Activated naive CD4-positive, alpha-beta T cell treated with anti-CD3 and anti-CD28 coated beads, Interleukin-2, amount 50 U/mL, for 72 hours (primary cell): Measurements from ENCODE around the gene ABCC8. TPM values are rescaled to one million over a fixed set of nuclear protein-coding genes. Genes with fewer than 3 reads are reported as not detected.

Source experiments
- ATAC-seq, 2 donors: fragments of 150-1000 bp; cut with Tn5 transposase; 2 replicates each; pipeline ENCODE4 v1.10.0; 2021; ENCODE audit warnings: mild to moderate bottlenecking in 2 of 2, moderate library complexity in 2 of 2
- DNase-seq, 2 donors: peaks; one replicate each; pipeline ENCODE4 v3.0.0; 2021 to 2022; ENCODE audit warnings: low spot score in 2 of 2
- H3K27ac Mint-ChIP-seq, 2 donors: one replicate each; pipeline ENCODE4 v1.8.0; 2022; ENCODE audit warnings: mild to moderate bottlenecking in 2 of 2, mixed read lengths in 2 of 2
- H3K36me3 Mint-ChIP-seq, 2 donors: one replicate each; pipeline ENCODE4 v1.8.0; 2022; ENCODE audit warnings: mixed read lengths in 2 of 2
- H3K9me3 Mint-ChIP-seq, 2 donors: one replicate each; pipeline ENCODE4 v1.8.0; 2022; ENCODE audit warnings: mixed read lengths in 2 of 2
- total RNA-seq, 2 donors: library from RNA; stranded (reverse); gene quantifications; one replicate each; pipeline ENCODE4 v1.2.3, GENCODE V29; 2022

Gene ABCC8
- total RNA-seq, 2 donors from 2014 or later = not detected

DNA sequence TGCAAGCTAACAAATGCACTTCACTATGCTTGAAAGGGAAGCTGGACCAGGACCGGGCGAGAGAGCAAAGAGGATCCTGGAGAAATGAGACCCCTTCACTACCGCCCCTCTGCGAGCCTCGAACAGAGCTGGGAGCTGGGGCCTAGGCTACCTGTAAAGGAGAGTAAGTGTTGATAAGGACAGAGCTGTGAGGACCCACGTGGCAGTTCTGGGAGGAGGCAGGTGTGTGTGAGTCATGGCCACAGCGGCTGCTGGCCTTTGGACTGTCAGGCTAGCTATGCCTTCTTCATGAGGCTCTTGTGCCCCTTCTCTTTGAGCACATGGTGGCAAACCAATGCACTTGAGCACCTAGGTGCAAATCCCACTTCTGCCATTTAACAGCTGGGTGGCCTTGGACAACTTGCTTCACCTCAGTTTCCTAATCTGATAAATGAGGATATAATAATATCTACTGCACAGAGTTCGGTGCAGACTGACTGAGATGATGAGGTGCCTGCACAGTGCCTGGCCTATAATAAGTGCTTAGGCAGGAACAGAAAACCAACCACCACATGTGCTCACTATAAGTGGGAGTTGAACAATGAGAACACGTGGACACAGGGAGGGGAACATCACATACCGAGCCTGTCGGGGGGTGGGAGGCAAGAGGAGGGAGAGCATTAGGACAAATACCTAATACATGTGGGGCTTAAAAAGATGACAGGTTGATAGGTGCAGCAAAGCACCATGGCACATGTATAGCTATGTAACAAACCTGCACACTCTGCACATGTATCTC is 52.9 kb downstream of the ABCC8 start:
- DNase-seq = no peak
- Mint-ChIP-seq H3K27ac (no peak overlapping the region), H3K9me3 (no peaks in the 10 kb centered on the region), H3K36me3 (no peaks in the 10 kb centered on the region)
- no peak for ATAC-seq

DNA sequence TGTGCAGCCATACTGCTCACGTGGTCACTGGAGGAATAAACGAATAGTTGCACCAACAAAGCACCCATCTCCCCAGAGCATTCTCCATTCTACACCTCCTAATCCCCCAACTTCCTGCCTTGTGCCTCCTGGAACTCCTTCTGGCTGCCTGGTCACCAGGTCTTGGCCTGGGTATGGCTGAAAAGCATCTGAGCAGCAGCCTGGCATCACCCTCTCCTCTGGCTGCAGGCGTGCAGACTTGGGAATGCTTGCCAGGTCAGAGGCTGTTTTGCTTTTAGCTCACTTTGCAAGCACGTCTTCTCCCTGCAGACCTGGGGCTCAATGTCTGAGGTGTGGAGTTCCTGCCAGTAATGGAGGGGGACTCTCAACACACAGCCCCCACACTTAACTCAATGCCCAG is 54.9 kb downstream of the ABCC8 start:
- H3K9me3 Mint-ChIP-seq = no peaks in the 10 kb centered on the region
- no peak for DNase-seq
- ATAC-seq = no peak
- no peaks in the 10 kb centered on the region for H3K36me3 Mint-ChIP-seq
- no peak overlapping the region for H3K27ac Mint-ChIP-seq

DNA sequence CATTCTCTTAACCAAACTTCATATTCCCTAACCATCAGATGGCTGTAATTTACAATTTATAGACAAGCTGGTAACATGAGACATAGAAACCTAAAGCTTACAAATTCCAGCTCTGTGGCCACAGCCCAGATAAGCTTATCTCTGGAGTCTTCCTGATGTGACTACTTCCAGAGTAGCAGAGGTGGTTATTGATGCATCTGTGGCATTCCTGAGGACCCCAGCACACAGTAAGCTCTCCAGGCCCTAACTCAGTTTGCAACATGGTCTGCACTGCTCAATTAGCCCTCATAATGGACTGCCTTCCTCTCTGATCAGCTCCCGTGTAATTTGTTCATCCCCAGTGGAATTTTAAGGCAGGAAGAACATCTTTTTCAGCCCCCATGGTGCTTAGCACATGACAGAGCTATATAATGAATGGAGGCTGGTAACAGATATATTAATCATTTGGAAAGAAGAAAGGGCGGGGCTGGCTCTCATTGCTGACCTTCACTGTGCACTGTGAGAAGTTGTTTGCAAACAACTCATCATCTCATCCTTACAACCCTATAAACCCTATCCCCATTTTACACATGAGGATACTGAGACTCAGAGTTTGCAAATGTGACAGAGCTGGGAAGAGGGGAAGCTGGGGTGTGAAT is 58.1 kb downstream of the ABCC8 start:
- Mint-ChIP-seq H3K36me3 (no peaks in the 10 kb centered on the region), H3K9me3 (no peaks in the 10 kb centered on the region), H3K27ac (no peak overlapping the region)
- no peak for DNase-seq
- no peak for ATAC-seq

DNA sequence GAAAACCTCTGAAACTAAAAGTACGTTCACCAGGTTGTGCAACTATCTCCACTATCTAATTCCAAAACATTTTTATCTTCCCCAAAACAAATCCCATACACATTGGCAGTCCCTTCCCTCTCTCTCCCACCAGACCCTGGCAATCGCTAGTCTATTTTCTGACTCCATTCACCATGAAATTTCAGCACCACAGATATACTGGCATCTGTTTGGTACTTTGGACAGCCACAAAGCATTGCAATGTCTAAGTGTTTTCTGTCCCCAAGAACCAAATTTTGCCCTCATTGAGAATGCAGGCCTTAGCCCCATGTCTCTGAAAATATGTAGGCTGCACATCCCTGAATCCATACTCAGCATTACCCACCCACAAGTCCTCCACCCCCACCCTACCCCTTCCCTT is 60.2 kb downstream of the ABCC8 start:
- Mint-ChIP-seq H3K27ac (no peak overlapping the region), H3K36me3 (no peaks in the 10 kb centered on the region), H3K9me3 (no peaks in the 10 kb centered on the region)
- ATAC-seq (no peak), DNase-seq (no peak)

DNA sequence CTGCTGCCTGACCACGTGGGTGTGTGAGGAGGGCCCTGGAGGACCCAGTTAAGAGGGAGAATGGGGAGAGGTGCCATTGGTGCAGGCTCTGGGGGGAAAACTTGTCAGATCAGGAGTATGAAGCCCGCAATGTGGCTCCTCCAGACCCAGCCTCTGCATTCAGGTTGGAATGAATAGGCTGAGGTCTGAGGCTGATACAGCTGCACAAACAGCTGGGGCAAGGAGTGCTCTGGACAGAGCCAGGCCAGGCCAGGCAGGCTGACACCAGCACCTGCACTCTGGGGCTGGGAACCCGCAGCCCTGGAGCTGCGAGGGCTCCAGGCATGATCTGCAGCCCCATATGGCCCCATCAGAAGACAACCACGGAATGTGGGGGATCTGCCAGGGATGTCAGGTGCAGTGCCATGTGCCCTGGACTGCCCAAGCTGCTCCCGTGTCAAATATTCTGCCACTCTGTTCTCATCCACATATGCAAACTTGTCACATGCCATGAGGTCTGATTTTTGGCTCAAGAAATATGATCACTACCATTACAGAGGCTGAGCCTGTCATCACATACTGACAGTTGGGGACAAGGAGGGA is 61.0 kb downstream of the ABCC8 start:
- DNase-seq (no peak), ATAC-seq (no peak)
- H3K36me3 Mint-ChIP-seq = no peaks in the 10 kb centered on the region
- no peak overlapping the region for H3K27ac Mint-ChIP-seq
- H3K9me3 Mint-ChIP-seq = no peaks in the 10 kb centered on the region

DNA sequence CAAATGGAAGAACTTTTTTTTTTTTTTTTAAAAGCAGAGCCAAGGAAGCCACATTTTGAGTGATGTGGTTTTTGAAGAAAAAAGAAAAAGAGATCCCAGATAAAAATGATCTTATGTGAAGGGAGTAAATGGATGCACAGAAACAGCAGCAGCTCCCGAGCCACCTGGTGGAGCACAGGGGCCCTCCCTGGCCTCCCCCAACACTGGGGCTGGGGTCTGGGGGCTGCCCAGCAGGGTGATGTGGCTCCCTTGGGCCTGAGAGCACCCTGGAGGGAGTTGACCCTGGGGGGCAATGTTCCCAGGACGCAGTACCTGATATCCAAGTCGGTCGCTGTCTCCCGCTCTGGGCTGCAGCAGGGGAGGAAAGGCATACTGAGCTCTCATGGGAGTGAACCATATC is 61.7 kb downstream of the ABCC8 start:
- no peak for DNase-seq
- Mint-ChIP-seq H3K27ac (no peak overlapping the region), H3K9me3 (no peaks in the 10 kb centered on the region), H3K36me3 (no peaks in the 10 kb centered on the region)
- ATAC-seq = no peak

DNA sequence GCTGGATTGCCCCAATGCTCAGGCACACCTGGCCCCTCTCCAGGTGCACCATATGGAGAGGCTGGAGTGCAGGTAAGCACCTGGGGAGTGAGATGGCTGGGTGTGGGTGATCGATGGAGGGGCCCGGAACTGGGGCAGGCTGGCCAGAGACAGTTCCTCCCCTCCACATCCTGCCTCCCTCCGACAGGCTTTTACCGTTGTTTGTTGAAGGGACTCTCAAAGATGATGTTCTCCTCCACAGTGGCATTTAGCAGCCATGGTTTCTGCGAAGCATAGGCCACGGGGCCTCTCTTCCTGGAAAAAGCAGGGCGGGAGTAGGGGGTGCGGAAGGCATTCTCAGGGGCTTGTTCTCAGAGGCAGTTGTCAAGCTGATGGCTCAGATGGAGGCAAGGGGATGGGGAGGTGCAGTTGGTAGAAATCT is 62.3 kb downstream of the ABCC8 start:
- no peak for DNase-seq
- Mint-ChIP-seq H3K9me3 (no peaks in the 10 kb centered on the region), H3K36me3 (no peaks in the 10 kb centered on the region), H3K27ac (no peak overlapping the region)
- no peak for ATAC-seq

DNA sequence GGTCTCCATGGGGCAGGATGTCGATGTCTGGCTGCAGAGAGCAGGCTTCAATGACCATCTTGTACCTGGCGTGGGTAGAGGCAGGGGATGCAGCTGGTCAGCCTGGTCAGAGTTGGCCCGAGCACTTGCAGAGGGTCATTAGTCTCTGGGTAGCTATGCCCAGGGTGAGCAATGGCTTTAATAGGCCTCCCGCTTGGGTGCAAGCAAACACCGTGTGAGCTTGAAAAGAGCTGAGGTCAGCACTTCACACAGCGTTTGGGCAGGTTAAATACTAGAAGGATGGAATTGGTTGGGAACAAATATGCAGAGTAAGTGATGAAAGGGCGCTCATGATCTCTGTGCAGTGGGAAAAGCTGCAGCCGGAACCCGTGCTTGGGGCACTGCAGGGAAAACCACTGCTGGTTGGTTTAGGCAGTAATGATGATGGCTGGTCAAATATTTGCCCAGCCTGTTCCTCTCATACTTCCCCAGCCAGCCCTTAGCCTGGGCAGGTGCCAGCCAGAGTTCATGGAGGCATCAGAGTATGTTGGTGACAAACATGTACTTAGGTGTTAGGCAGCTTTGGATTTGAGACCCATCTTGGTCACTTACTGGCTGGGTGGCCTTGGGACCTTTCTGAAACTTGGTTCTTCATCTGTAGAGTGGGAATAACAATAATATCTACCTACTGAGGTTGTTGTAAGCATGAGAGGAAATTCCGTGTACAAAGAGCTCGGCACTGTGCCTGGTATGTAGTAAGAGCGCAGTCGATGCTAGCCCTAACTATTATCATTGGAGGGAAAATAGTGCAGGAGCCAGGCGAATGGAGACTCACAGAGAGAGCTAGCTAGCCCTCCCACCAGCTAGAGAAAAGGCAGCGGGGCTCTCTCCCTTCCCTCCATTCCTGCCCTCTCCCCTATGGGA is 63.0 kb downstream of the ABCC8 start:
- H3K36me3 Mint-ChIP-seq = no peaks in the 10 kb centered on the region
- DNase-seq = no peak
- no peak for ATAC-seq
- no peaks in the 10 kb centered on the region for H3K9me3 Mint-ChIP-seq
- no peak overlapping the region for H3K27ac Mint-ChIP-seq

DNA sequence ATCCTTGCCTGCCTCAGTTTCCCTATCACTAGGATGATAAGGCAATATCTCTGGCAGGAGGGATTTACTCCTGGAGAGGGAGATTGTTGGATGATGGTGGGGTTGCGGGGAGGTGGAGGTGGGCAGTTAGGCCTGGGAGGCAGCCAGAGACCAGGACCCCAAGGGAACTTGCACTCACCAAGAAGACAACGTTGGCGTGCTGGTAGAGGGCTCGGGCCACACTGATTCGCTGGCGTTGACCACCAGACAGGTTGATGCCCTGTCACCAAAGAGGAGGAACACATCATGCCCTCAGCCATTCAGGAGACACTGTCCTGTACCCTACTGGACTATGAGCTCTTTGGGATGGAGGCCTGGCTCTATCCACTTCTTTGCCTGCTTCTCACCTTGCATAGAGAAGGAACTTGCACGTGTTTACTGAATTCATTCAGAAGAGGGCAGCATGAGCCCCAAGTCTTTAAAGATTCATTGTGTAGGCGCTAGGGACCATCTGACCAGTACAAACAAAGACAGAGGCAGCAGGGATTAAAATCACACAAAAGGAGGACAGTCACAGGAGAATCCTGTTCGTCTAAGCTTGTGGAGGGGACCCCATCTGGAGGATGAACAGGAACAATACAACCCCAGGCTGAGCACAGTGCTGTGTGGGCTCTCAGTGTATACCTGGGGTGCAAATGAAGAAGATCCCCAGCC is 64.0 kb downstream of the ABCC8 start:
- Mint-ChIP-seq H3K36me3 (no peaks in the 10 kb centered on the region), H3K27ac (no peak overlapping the region), H3K9me3 (no peaks in the 10 kb centered on the region)
- DNase-seq (no peak), ATAC-seq (no peak)

DNA sequence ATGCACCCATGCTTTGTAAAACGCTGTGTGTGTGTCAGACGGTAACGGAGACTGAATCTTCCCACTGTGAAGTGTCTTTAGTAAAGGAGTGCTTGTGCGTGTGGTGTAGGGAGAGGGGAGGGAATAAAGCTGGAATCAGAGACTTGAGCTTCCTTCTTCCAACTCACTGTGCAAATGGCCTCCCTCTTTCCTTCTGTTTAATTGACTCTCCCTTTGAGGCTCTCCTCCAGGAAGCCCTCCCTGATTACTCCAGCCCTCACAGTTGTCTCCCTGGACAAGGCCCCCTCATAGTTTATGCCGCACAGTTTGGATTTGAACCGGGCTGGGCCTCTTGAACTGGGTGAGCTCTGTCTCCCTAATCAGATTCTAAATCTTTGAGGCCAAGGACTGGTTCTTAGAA is 65.2 kb downstream of the ABCC8 start:
- ATAC-seq = no peak
- no peak for DNase-seq
- Mint-ChIP-seq H3K36me3 (no peaks in the 10 kb centered on the region), H3K27ac (no peak overlapping the region), H3K9me3 (no peaks in the 10 kb centered on the region)

DNA sequence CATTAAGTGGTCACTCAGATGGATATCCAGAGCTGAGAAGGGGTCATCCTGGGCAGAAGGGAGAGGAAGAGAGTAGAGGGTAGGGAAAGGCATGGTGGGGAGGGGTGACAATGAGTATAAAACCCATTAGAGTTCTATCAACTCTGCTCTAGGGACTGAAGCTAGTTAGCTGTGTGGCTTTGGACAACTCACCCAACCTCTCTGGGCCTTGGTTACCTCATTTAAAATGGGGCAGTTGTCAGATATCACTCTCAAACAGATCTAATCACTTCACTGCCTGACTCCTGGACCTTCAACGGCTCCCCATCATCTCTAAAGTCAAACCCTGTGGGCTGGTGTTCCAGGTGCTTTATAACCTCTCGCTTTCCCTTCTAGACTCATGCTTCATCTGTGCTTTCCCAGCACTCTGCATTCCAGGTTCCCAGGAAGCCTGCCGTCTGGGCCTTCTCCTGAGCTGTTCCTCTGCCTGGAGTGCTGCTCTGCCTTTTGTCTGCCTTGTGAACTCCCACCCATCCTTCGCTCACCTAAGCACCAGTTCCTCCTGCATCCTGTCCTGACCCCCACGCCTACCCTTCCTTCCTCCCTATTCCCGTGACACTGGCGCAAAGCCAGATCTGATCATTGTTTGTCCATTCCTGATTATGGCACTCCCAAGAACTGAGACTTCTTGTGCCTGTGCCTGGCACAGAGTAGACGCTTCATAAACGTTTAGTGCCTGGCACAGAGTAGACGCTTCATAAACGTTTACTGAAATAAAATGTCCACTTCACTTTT is 65.9 kb downstream of the ABCC8 start:
- Mint-ChIP-seq H3K27ac (no peak overlapping the region), H3K9me3 (no peaks in the 10 kb centered on the region), H3K36me3 (no peaks in the 10 kb centered on the region)
- DNase-seq = no peak
- no peak for ATAC-seq

DNA sequence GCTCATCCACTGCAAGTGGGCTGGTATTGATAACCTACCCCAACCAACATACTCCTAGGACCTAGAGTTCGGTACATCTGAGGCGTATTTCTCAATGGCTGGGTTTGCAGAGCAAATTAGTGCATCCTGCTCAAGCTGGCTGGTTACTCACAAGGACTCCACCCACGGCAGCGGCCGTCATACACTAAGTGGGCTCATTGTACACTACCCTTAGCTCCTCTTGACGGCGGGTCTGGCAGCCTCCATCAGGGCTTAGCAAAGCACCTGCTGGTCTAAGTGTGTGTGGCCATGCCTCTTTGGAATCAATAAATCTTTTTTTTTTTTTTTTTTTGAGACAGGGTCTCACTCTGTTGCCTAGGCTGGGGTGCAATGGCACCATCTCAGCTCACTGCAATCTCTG is 68.0 kb downstream of the ABCC8 start:
- DNase-seq (no peak), ATAC-seq (no peak)
- Mint-ChIP-seq H3K27ac (no peak overlapping the region), H3K9me3 (no peaks in the 10 kb centered on the region), H3K36me3 (no peaks in the 10 kb centered on the region)

DNA sequence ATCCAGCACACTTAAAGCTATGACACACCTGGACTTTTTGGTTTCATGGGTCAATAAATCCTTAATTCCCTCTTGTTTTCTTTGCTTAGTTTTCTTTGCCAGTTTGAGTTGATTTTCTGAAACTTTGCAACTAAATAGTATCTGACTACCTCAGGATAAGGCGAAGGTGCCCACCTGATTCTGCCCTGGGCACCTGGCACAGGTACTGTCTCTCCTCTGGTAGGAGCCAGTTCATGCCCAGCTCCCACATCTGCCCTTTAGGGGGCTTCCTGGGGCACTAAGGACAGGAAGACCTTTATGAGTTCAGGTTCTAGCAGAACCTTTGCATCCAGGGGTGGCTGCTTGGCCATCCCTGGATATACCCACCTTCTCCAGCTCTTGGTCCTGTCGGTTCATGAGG is 68.6 kb downstream of the ABCC8 start:
- Mint-ChIP-seq H3K36me3 (no peaks in the 10 kb centered on the region), H3K9me3 (no peaks in the 10 kb centered on the region), H3K27ac (no peak overlapping the region)
- no peak for ATAC-seq
- DNase-seq = no peak

DNA sequence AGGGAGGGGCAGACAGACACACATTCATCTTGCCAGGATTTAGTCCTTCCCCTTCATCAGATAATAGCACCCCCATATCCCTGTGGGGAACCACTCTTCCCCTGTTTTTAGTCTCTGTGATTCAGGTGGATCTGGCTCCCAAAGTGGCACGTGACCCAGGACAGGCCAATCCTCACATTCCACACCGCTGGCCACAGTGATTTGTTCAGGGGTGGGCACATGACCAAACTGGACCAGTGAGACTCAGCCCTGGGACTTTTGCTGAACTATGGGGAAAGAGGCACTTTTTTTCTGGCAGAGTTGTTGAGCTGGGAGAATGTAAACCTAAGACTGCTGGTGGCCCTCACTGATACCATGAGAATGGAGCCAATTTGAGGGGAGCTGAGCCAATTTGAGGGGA is 69.1 kb downstream of the ABCC8 start:
- H3K9me3 Mint-ChIP-seq = no peaks in the 10 kb centered on the region
- no peaks in the 10 kb centered on the region for H3K36me3 Mint-ChIP-seq
- DNase-seq = no peak
- H3K27ac Mint-ChIP-seq = no peak overlapping the region
- ATAC-seq = no peak

DNA sequence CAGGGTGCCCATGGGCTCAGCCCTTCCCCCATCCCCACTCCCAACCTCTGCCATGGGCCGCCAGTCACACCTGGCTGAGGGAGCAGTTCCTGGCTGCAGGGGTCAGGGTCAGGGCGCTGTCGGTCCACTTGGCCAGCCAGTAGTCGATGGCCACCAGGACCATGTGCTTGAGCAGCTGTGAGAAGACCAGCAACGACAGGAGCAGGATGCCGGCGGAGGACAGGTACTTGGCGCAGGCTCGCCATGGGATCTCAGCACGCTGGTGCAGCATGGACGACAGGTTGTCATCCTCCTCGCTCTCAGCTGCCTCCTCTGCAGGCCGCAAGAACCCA is 69.9 kb downstream of the ABCC8 start:
- DNase-seq = no peak
- Mint-ChIP-seq H3K9me3 (no peaks in the 10 kb centered on the region), H3K36me3 (no peaks in the 10 kb centered on the region), H3K27ac (no peak overlapping the region)
- ATAC-seq = no peak
